K562 (cell line): Measurements from ENCODE around the gene RER1. TPM values are rescaled to one million over a fixed set of nuclear protein-coding genes. Genes with fewer than 3 reads are reported as not detected.

Experiments used
- CTBP1 ChIP-seq: fragments of 450-650 bp; IDR thresholded peaks from 2 replicates; pipeline ENCODE4 v1.6.1; 2016; ENCODE audit warnings: borderline replicate concordance
- GABPB1 ChIP-seq: sonication (generic); formaldehyde crosslinking; IDR thresholded peaks from 2 replicates; pipeline ENCODE4 v1.8.0; 2022; ENCODE audit warnings: mild to moderate bottlenecking, missing genetic modification reagents
- GTF2E2 ChIP-seq: fragments of 200-800 bp; sonication (Bioruptor generic); IDR thresholded peaks from 2 replicates; pipeline ENCODE4 v1.6.1; 2016; ENCODE audit warnings: missing genetic modification characterization, missing compliant biosample characterization
- HNRNPK ChIP-seq: fragments of 200-400 bp; formaldehyde crosslinking; IDR thresholded peaks from one replicate; pipeline ENCODE4 v1.6.1; 2018; ENCODE audit warnings: mild to moderate bottlenecking, low read depth, low read length; ENCODE audit not compliant: poor library complexity, severe bottlenecking
- POLR2G ChIP-seq: fragments of 200-400 bp; formaldehyde crosslinking; IDR thresholded peaks from 2 replicates; pipeline ENCODE4 v1.6.1; 2017; ENCODE audit warnings: low read depth, mild to moderate bottlenecking, antibody characterized with exemption, low read length, moderate library complexity
- RCOR1 ChIP-seq, 2 experiments: IDR thresholded peaks; 2 replicates each; pipeline ENCODE4 v1.6.1; 2012; ENCODE audit warnings: low read depth in 2 of 2, low read length in 2 of 2, borderline replicate concordance in 1 of 2, improper control_type of control experiment in 1 of 2
- SMC3 ChIP-seq: conservative IDR thresholded peaks from 2 replicates; pipeline ENCODE4 v1.6.1; 2011; ENCODE audit warnings: low read depth, low read length, improper control_type of control experiment; ENCODE audit not compliant: insufficient read depth
- ZNF316 ChIP-seq: fragments of 450-650 bp; IDR thresholded peaks from 2 replicates; pipeline ENCODE4 v1.6.1; 2016
- polyA plus RNA-seq, 8 experiments: library from polyadenylated mRNA; depleted of rRNA in 4 of 8; stranded (reverse) in 5 of 8; unstranded in 3 of 8; fragments of >200 nt; fragmentation: Nextera tagmentation in 2 of 8; fragmentation: Illumina TruSeq in 1 of 8; extraction: Ambion mirVana in 2 of 8; extraction: Trizol in 1 of 8; gene quantifications; 2 replicates each; pipeline versions ENCODE4 v1.2.1 to v1.2.3, GENCODE V29; 2011 to 2014; ENCODE audit warnings: inconsistent platforms in 1 of 8, missing spikeins in 1 of 8
- total RNA-seq, 7 experiments: library from RNA; depleted of rRNA in 6 of 7; stranded (reverse); fragments of >200 nt in 6 of 7; fragmentation: Illumina TruSeq in 2 of 7; extraction: Trizol in 2 of 7; gene quantifications; 2 replicates each; pipeline versions ENCODE4 v1.2.1 to v1.2.3, GENCODE V29; 2011 to 2021; ENCODE audit warnings: low replicate concordance in 1 of 7
- TF ChIP-seq, protein P1 (sequence below): sonication (generic); formaldehyde crosslinking; IDR thresholded peaks from 2 replicates; pipeline ENCODE4 v1.9.0; 2022; ENCODE audit warnings: mild to moderate bottlenecking, missing genetic modification reagents
- TF ChIP-seq, protein P2 (sequence below): sonication (generic); formaldehyde crosslinking; IDR thresholded peaks from 2 replicates; pipeline ENCODE4 v1.9.0; 2022; ENCODE audit warnings: mild to moderate bottlenecking, missing genetic modification reagents
- TF ChIP-seq, protein P3 (sequence below), 3 experiments: IDR thresholded peaks in 2 of 3; conservative IDR thresholded peaks in 1 of 3; 2 replicates each; pipeline ENCODE4 v1.5.1; 2011 to 2012; ENCODE audit warnings: low read length in 3 of 3, mild to moderate bottlenecking in 3 of 3, control low read depth in 2 of 3, improper control_type of control experiment in 1 of 3, inconsistent platforms in 1 of 3, low read depth in 1 of 3, mixed read lengths in 1 of 3, moderate library complexity in 1 of 3; ENCODE audit not compliant: insufficient read depth in 2 of 3

The RER1 gene
- total and polyA plus RNA-seq, 9 of the 15 experiments (the other 6 are each of a cell fraction or from before 2014, with no cell fraction given) = 19.6 to 354 (median 183) TPM

DNA sequence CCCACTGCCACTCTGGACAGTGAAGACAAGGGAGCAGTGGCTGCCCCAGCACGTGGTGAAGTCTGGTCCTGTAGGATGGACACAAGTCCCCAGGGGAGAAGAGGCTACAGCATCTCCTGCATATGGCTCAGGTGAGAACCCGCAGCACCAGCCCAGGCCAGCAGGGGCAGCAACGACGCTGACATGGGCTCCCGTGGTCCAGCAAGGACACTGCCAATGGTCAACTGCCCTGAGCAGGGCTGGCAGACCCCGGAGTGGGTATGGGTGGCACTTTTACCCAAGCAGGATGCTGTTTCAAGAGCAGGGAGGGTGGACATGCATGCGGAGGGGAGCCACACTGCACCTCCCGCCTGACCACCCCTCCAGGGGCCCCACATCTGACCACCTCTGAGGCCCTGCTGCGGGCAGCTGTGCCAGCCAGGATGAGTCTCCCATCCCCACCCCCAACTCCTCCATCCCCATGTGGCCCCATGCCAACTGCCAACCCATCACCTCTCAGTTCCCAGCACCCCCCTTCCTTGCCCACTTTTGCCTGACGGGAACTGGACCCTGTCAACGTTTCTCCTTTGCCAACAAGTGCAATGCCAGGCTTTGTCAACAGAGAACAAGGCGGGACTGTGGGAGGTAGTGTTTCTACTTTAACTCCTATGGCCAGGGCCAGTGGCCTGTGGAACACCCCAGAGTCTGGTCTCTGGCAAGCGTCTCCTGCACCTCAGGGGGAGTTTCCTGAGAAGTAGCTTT lies 8.8 kb upstream of the RER1 start (continued):
- peak in 1 of 2 experiments; percentile 21; a peak in 1 of 4 replicates for TF ChIP-seq RCOR1 (IDR thresholded peaks at IDR 0.05; ENCODE audit: borderline replicate concordance in 1 of 2, low read depth in 2 of 2, low read length in 2 of 2)
- TF ChIP-seq, protein P1, sequence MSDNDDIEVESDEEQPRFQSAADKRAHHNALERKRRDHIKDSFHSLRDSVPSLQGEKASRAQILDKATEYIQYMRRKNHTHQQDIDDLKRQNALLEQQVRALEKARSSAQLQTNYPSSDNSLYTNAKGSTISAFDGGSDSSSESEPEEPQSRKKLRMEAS (CRISPR knock-in tag) = peak; percentile 25; the same call in 1 of the 2 replicates
- TF ChIP-seq, protein P2, sequence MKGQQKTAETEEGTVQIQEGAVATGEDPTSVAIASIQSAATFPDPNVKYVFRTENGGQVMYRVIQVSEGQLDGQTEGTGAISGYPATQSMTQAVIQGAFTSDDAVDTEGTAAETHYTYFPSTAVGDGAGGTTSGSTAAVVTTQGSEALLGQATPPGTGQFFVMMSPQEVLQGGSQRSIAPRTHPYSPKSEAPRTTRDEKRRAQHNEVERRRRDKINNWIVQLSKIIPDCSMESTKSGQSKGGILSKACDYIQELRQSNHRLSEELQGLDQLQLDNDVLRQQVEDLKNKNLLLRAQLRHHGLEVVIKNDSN = peak; percentile 35; the same call in 1 of the 2 replicates
- peak; percentile 48 for TF ChIP-seq POLR2G
- TF ChIP-seq, protein P3, sequence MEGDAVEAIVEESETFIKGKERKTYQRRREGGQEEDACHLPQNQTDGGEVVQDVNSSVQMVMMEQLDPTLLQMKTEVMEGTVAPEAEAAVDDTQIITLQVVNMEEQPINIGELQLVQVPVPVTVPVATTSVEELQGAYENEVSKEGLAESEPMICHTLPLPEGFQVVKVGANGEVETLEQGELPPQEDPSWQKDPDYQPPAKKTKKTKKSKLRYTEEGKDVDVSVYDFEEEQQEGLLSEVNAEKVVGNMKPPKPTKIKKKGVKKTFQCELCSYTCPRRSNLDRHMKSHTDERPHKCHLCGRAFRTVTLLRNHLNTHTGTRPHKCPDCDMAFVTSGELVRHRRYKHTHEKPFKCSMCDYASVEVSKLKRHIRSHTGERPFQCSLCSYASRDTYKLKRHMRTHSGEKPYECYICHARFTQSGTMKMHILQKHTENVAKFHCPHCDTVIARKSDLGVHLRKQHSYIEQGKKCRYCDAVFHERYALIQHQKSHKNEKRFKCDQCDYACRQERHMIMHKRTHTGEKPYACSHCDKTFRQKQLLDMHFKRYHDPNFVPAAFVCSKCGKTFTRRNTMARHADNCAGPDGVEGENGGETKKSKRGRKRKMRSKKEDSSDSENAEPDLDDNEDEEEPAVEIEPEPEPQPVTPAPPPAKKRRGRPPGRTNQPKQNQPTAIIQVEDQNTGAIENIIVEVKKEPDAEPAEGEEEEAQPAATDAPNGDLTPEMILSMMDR (IDR thresholded peaks at IDR 0.05 in 2 of 3, conservative IDR thresholded peaks at IDR 0.05 in 1 of 3; ENCODE audit: insufficient read depth in 2 of 3, low read depth in 1 of 3, low read length in 3 of 3) = peak; percentile 61 to 65 (median 62)
- no peak for TF ChIP-seq HNRNPK
- TF ChIP-seq CTBP1 = peak; percentile 92
- no peak for TF ChIP-seq GTF2E2 (tag)
- TF ChIP-seq GABPB1 (CRISPR knock-in tag) = peak; percentile 28; the same call in 1 of the 2 replicates
- no peak for TF ChIP-seq ZNF316
- peak; percentile 35 for TF ChIP-seq SMC3
